H1 (cell line): ENCODE measurements around the gene RPS6KA2. TPM values are rescaled to one million over a fixed set of nuclear protein-coding genes. Genes with fewer than 3 reads are reported as not detected.

ENCODE experiments used
- CTCF ChIA-PET: fragments of 300-600 bp; sonication (Branson Sonifier 250); formaldehyde crosslinking; loops from one replicate; lab custom pipeline; 2021; ENCODE audit not compliant: partially characterized antibody; lab: Charles Lee
- POLR2A ChIA-PET: fragments of 300-600 bp; sonication (Branson Sonifier 250); formaldehyde crosslinking; loops from one replicate; lab custom pipeline; 2021; ENCODE audit warnings: inconsistent platforms; ENCODE audit not compliant: partially characterized antibody; lab: Charles Lee
- DNase-seq, 2 experiments: peaks; one replicate each; pipeline versions ENCODE4 v3.0.0 to v3.0.0-alpha.2; 2010 to 2022; ENCODE audit warnings: low spot score in 2 of 2, low read depth in 1 of 2, mixed read lengths in 1 of 2
- FAIRE-seq: peaks from 2 replicates; lab custom pipeline; 2011; peaks lifted over from hg19 to GRCh38; lab: Jason Lieb, UNC
- H2AFZ ChIP-seq: 2 replicates; pipeline ENCODE4 v1.8.1; 2012; ENCODE audit warnings: low read length, inconsistent platforms
- H2AK5ac ChIP-seq: 2 replicates; pipeline ENCODE4 v1.6.1; 2013; ENCODE audit warnings: low read depth, low read length
- H2BK120ac ChIP-seq: replicated peaks from 2 replicates; pipeline ENCODE3; 2013; ENCODE audit warnings: low read depth, low read length, inconsistent platforms
- H2BK12ac ChIP-seq: 2 replicates; pipeline ENCODE4 v1.6.1; 2013; ENCODE audit warnings: low read depth, low read length
- H2BK15ac ChIP-seq: 2 replicates; pipeline ENCODE4 v1.6.1; 2013; ENCODE audit warnings: low read length
- H2BK20ac ChIP-seq: 2 replicates; pipeline ENCODE4 v1.6.1; 2013; ENCODE audit warnings: low read length
- H2BK5ac ChIP-seq: 2 replicates; pipeline ENCODE4 v1.6.1; 2013; ENCODE audit warnings: low read depth, low read length
- H3K14ac ChIP-seq: 2 replicates; pipeline ENCODE4 v1.6.1; 2013; ENCODE audit warnings: inconsistent platforms; ENCODE audit not compliant: insufficient read length
- H3K18ac ChIP-seq: 2 replicates; pipeline ENCODE4 v1.6.1; 2013; ENCODE audit warnings: low read length; ENCODE audit errors: extremely low read depth
- H3K23ac ChIP-seq: 2 replicates; pipeline ENCODE4 v1.6.1; 2013; ENCODE audit warnings: inconsistent platforms; ENCODE audit not compliant: insufficient read length
- H3K23me2 ChIP-seq: 2 replicates; pipeline ENCODE4 v1.6.1; 2013; ENCODE audit warnings: low read depth, low read length
- H3K27ac ChIP-seq: 2 replicates; pipeline ENCODE4 v1.6.1; 2011; ENCODE audit warnings: low read depth, low read length, inconsistent platforms
- H3K27me3 ChIP-seq, 4 experiments: replicated peaks in 1 of 4; 1 replicate in 1 of 4; 2 replicates in 3 of 4; pipeline versions ENCODE4 v1.6.1 to v1.8.1; 2011 to 2013; ENCODE audit warnings: low read length in 3 of 4, mild to moderate bottlenecking in 3 of 4, inconsistent platforms in 2 of 4, mixed read lengths in 2 of 4, moderate library complexity in 1 of 4; ENCODE audit not compliant: control insufficient read depth in 3 of 4, insufficient read depth in 3 of 4; ENCODE audit errors: extremely low read depth in 1 of 4
- H3K36me3 ChIP-seq, 4 experiments: 2 replicates each; pipeline versions ENCODE4 v1.6.1 to v1.8.1; 2011 to 2013; ENCODE audit warnings: mild to moderate bottlenecking in 4 of 4, low read length in 3 of 4, moderate library complexity in 2 of 4, control low read depth in 1 of 4, inconsistent platforms in 1 of 4; ENCODE audit not compliant: insufficient read depth in 4 of 4, control insufficient read depth in 2 of 4
- H3K4ac ChIP-seq: replicated peaks from 2 replicates; pipeline ENCODE3; 2013; ENCODE audit warnings: low read length, low read depth, mixed read lengths, inconsistent platforms; ENCODE audit not compliant: insufficient read length
- H3K4me1 ChIP-seq, 4 experiments: replicated peaks in 1 of 4; 1 replicate in 1 of 4; 2 replicates in 3 of 4; pipeline versions ENCODE4 v1.6.1 to v1.8.1; 2011 to 2013; ENCODE audit warnings: low read length in 3 of 4, inconsistent platforms in 2 of 4, mixed read lengths in 1 of 4; ENCODE audit not compliant: insufficient read depth in 4 of 4, control insufficient read depth in 3 of 4
- H3K4me2 ChIP-seq, 2 experiments: 2 replicates each; pipeline versions ENCODE4 v1.6.1 to v1.8.1; 2011 to 2013; ENCODE audit warnings: low read depth in 2 of 2, low read length in 2 of 2, control low read depth in 1 of 2, inconsistent platforms in 1 of 2, mild to moderate bottlenecking in 1 of 2; ENCODE audit not compliant: insufficient read depth in 1 of 2
- H3K4me3 ChIP-seq, 4 experiments: fragments of 200-600, 300-600 bp in 1 of 4; sonication (generic), shearing (Covaris generic), sonication (Bioruptor Twin) in 1 of 4; 2 replicates each; pipeline versions ENCODE4 v1.5.1 to v1.8.1; 2011 to 2016; ENCODE audit warnings: low read length in 4 of 4, low read depth in 3 of 4, control low read depth in 2 of 4, inconsistent platforms in 2 of 4, mild to moderate bottlenecking in 2 of 4, mixed read lengths in 1 of 4, moderate library complexity in 1 of 4; ENCODE audit not compliant: insufficient read depth in 2 of 4; ENCODE audit errors: extremely low read depth in 1 of 4
- H3K56ac ChIP-seq: replicated peaks from 2 replicates; pipeline ENCODE3; 2013; ENCODE audit warnings: low read depth, mild to moderate bottlenecking, mixed read lengths, low read length, inconsistent platforms; ENCODE audit not compliant: insufficient read length
- H3K79me1 ChIP-seq: 2 replicates; pipeline ENCODE4 v1.6.1; 2013; ENCODE audit warnings: low read depth, low read length, control low read depth
- H3K79me2 ChIP-seq, 2 experiments: 2 replicates each; pipeline versions ENCODE4 v1.6.1 to v1.8.1; 2012 to 2013; ENCODE audit warnings: low read length in 2 of 2, mild to moderate bottlenecking in 2 of 2, inconsistent platforms in 1 of 2; ENCODE audit not compliant: insufficient read depth in 2 of 2, control insufficient read depth in 1 of 2
- H3K9ac ChIP-seq, 4 experiments: replicated peaks in 1 of 4; 1 replicate in 1 of 4; 2 replicates in 3 of 4; pipeline versions ENCODE4 v1.6.1 to v1.8.1; 2011 to 2013; ENCODE audit warnings: low read depth in 3 of 4, low read length in 3 of 4, control low read depth in 2 of 4, mild to moderate bottlenecking in 2 of 4, moderate library complexity in 2 of 4, inconsistent platforms in 1 of 4; ENCODE audit errors: extremely low read depth in 1 of 4
- H3K9me3 ChIP-seq, 2 experiments: 2 replicates each; pipeline versions ENCODE4 v1.6.1 to v1.8.1; 2012 to 2013; ENCODE audit warnings: mild to moderate bottlenecking in 2 of 2, moderate library complexity in 2 of 2, control low read depth in 1 of 2, inconsistent platforms in 1 of 2, low read depth in 1 of 2, low read length in 1 of 2, mixed read lengths in 1 of 2; ENCODE audit not compliant: insufficient read depth in 2 of 2
- H4K20me1 ChIP-seq, 2 experiments: replicated peaks in 1 of 2; 2 replicates each; pipeline versions ENCODE3 to v1.8.1; 2011 to 2013; ENCODE audit warnings: inconsistent platforms in 2 of 2, low read length in 2 of 2, mild to moderate bottlenecking in 1 of 2; ENCODE audit not compliant: insufficient read depth in 2 of 2, control insufficient read depth in 1 of 2
- H4K5ac ChIP-seq: 2 replicates; pipeline ENCODE4 v1.6.1; 2013; ENCODE audit warnings: low read length, low read depth, mixed read lengths, inconsistent platforms; ENCODE audit not compliant: insufficient read length
- H4K8ac ChIP-seq: 2 replicates; pipeline ENCODE4 v1.8.0; 2013; ENCODE audit warnings: mild to moderate bottlenecking, moderate library complexity, low read length, inconsistent platforms; ENCODE audit not compliant: insufficient read depth; ENCODE audit errors: extremely low read depth
- H4K91ac ChIP-seq: replicated peaks from 2 replicates; pipeline ENCODE3; 2013; ENCODE audit warnings: low read length, mixed read lengths, inconsistent platforms; ENCODE audit not compliant: insufficient read length
- FOSL1 ChIP-seq: IDR thresholded peaks from 2 replicates; pipeline ENCODE4 v1.6.1; 2011; ENCODE audit warnings: mild to moderate bottlenecking, low read depth, low read length, moderate library complexity; ENCODE audit not compliant: insufficient read depth
- GABPA ChIP-seq: IDR thresholded peaks from 2 replicates; pipeline ENCODE4 v1.6.1; 2011; ENCODE audit warnings: mild to moderate bottlenecking, low read length, moderate library complexity, borderline replicate concordance; ENCODE audit not compliant: insufficient read depth
- RFX5 ChIP-seq: IDR thresholded peaks from 2 replicates; pipeline ENCODE4 v1.6.1; 2011; ENCODE audit warnings: low read depth, low read length, improper control_type of control experiment, borderline replicate concordance
- SAP30 ChIP-seq: fragments of 300-600 bp; sonication (generic); IDR thresholded peaks from 2 replicates; pipeline ENCODE4 v1.7.1; 2012; ENCODE audit warnings: low read length, moderate library complexity, mild to moderate bottlenecking, inconsistent platforms; ENCODE audit not compliant: insufficient read depth, insufficient replicate concordance
- SIRT6 ChIP-seq: IDR thresholded peaks from one replicate; pipeline ENCODE4 v1.7.1; 2012; ENCODE audit warnings: low read length, inconsistent platforms
- SP1 ChIP-seq: IDR thresholded peaks from 2 replicates; pipeline ENCODE4 v1.6.1; 2011; ENCODE audit warnings: low read depth, low read length
- SP4 ChIP-seq: IDR thresholded peaks from 2 replicates; pipeline ENCODE4 v1.6.1; 2012; ENCODE audit warnings: low read length, inconsistent platforms
- TAF7 ChIP-seq: optimal IDR thresholded peaks from 2 replicates; pipeline ENCODE3; 2011; ENCODE audit warnings: low read depth, mild to moderate bottlenecking, inconsistent platforms, low read length, moderate library complexity, borderline replicate concordance
- YY1 ChIP-seq: IDR thresholded peaks from 2 replicates; pipeline ENCODE4 v1.6.1; 2011; ENCODE audit warnings: low read depth, mild to moderate bottlenecking, low read length
- WGBS, 2 experiments: shearing (Covaris generic) in 1 of 2; methylation state at CpG; one replicate each; pipeline versions ENCODE4 v1.1.6 to v1.1.7; 2013 to 2015; ENCODE audit warnings: low lambda C conversion rate in 2 of 2, mixed read lengths in 2 of 2, inconsistent platforms in 1 of 2, low coverage in 1 of 2, missing lambda C conversion rate in 1 of 2; ENCODE audit not compliant: insufficient replicate concordance in 2 of 2, insufficient coverage in 1 of 2, insufficient read length in 1 of 2; ENCODE audit errors: extremely low coverage in 1 of 2, missing lambda C conversion rate in 1 of 2; 5-methylcytosine and 5-hydroxymethylcytosine counted together
- polyA plus RNA-seq, 7 experiments: library from polyadenylated mRNA; depleted of rRNA in 3 of 7; stranded (reverse) in 5 of 7; unstranded in 2 of 7; fragments of >200 nt in 5 of 7; fragments of 200-250 nt in 2 of 7; gene quantifications; 1 replicate in 5 of 7; 2 replicates in 1 of 7; 4 replicates in 1 of 7; pipeline versions ENCODE4 v1.2.1 to v1.2.3, GENCODE V29; 2011 to 2013; ENCODE audit warnings: missing spikeins in 2 of 7, mixed read lengths in 2 of 7
- total RNA-seq: library from RNA; stranded (reverse); fragmentation: NEBNext Ultra II Directional; extraction: Animal tissue kit (Norgen Biotek cat#: 25700); gene quantifications from 2 replicates; pipeline ENCODE4 v1.2.1, GENCODE V29; 2021

The RPS6KA2 gene
- total and polyA plus RNA-seq, 2 of the 8 experiments (the other 6 are each of a cell fraction or from before 2014, with no cell fraction given), result 8.8 to 25.7 TPM

DNA sequence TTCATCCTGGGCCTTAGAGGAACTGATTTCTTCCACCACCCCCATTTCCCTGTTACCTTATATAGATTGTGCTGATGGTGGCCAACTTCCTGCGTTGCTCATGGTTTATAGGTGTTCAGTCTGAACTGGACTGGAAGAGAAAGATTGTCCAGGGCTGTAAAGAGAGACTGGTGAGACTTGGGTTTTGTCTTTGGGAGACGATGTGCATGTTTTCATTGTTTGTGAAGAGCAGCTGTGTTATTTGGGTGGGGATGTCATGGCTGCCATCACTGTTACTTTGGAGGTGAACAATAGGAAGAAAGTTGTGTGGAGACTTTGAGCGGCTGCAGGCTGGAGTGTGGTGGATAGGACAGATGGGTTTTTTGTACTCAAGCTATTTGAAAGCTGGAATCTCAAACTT lies 228.7 kb downstream of the RPS6KA2 start:
- H3K27me3 ChIP-seq, result no peaks in the 10 kb centered on the region
- no peak overlapping the region for H3K14ac ChIP-seq
- no peak overlapping the region for H3K18ac ChIP-seq
- no peaks in the 10 kb centered on the region for H4K20me1 ChIP-seq
- no peak overlapping the region for H2BK12ac ChIP-seq
- H3K4me2 ChIP-seq, result no peak overlapping the region
- H2BK20ac ChIP-seq, result no peak overlapping the region
- H2AK5ac ChIP-seq, result no peak overlapping the region
- H3K36me3 ChIP-seq, result no peaks in the 10 kb centered on the region
- no peak overlapping the region for H3K4ac ChIP-seq
- no peak overlapping the region for H2AFZ ChIP-seq
- no peaks in the 10 kb centered on the region for H3K23me2 ChIP-seq
- H2BK15ac ChIP-seq, result no peak overlapping the region
- H3K79me2 ChIP-seq, result no peaks in the 10 kb centered on the region
- ChIA-PET POLR2A (no interaction called here), CTCF (interaction anchor here (0.8 to 5.4 kb wide), 16 partner anchors 10 to 377 kb away, joined by 3 to 120 read pairs (median 4); partner anchors contain the start of gene PRR18)
- no peak overlapping the region for H2BK120ac ChIP-seq
- no peak overlapping the region for H4K8ac ChIP-seq
- no peak overlapping the region for H3K4me3 ChIP-seq
- no peak for FAIRE-seq
- 90% methylated on average over 3 of the region's 3 CpGs; no CpG with 5 or more reads in 1 of the 2 experiments for WGBS, 2 experiments
- no peak overlapping the region for H3K23ac ChIP-seq
- no peak overlapping the region for H4K91ac ChIP-seq
- H3K56ac ChIP-seq, result no peak overlapping the region
- no peak overlapping the region for H3K9ac ChIP-seq
- H3K9me3 ChIP-seq, result peaks cover 0 to 4% of the 10 kb centered on the region in 2 experiments; a peak in 2 of 4 replicates
- peak in 1 of 2 experiments; percentile 33 for DNase-seq
- H3K27ac ChIP-seq, result no peak overlapping the region
- no peak overlapping the region for H2BK5ac ChIP-seq
- H3K4me1 ChIP-seq, result peaks cover 0 to 3% (median 2%) of the 10 kb centered on the region in 4 experiments; a peak in 3 of 7 replicates
- no peaks in the 10 kb centered on the region for H3K79me1 ChIP-seq
- H4K5ac ChIP-seq, result no peak overlapping the region
- no peak for TF ChIP-seq SAP30
- TF ChIP-seq SP4, result no peak
- no peak for TF ChIP-seq SP1
- TF ChIP-seq YY1, result no peak
- no peak for TF ChIP-seq RFX5
- TF ChIP-seq GABPA, result no peak
- no peak for TF ChIP-seq FOSL1
- TF ChIP-seq SIRT6, result no peak
- no peak for TF ChIP-seq TAF7
